Liver (tissue), 9 donors: ENCODE results near the gene ATRX. TPM values are rescaled to one million over a fixed set of nuclear protein-coding genes. Genes with fewer than 3 reads are reported as not detected.

Source experiments
- DNase-seq: peaks from one replicate; pipeline ENCODE4 v3.0.0-alpha.2; 2017; ENCODE audit warnings: low spot score
- H3K27ac ChIP-seq, 2 donors: one replicate each; pipeline ENCODE4 v1.7.0; 2013; ENCODE audit warnings: inconsistent platforms in 2 of 2, low read length in 2 of 2, control low read depth in 1 of 2, low read depth in 1 of 2, mild to moderate bottlenecking in 1 of 2
- H3K27me3 ChIP-seq, 4 donors: one replicate each; pipeline versions ENCODE4 v1.6.1 to v1.7.0; 2013; ENCODE audit warnings: low read length in 3 of 4, inconsistent platforms in 1 of 4, mild to moderate bottlenecking in 1 of 4, moderate library complexity in 1 of 4; ENCODE audit not compliant: control insufficient read depth in 4 of 4, insufficient read depth in 4 of 4
- H3K36me3 ChIP-seq, 4 donors: one replicate each; pipeline versions ENCODE4 v1.6.1 to v1.7.0; 2013; ENCODE audit warnings: low read length in 3 of 4, mild to moderate bottlenecking in 3 of 4, low read depth in 1 of 4, moderate library complexity in 1 of 4; ENCODE audit not compliant: control insufficient read depth in 4 of 4, insufficient read depth in 3 of 4
- H3K4me1 ChIP-seq, 4 donors: one replicate each; pipeline versions ENCODE4 v1.6.1 to v1.7.0; 2013; ENCODE audit warnings: low read length in 3 of 4, mild to moderate bottlenecking in 3 of 4, moderate library complexity in 1 of 4; ENCODE audit not compliant: control insufficient read depth in 4 of 4, insufficient read depth in 4 of 4
- H3K4me3 ChIP-seq, 3 donors: one replicate each; pipeline versions ENCODE4 v1.6.1 to v1.7.0; 2013; ENCODE audit warnings: low read length in 3 of 3, control low read depth in 1 of 3, low read depth in 1 of 3, mild to moderate bottlenecking in 1 of 3
- H3K9ac ChIP-seq, 2 donors: one replicate each; pipeline ENCODE4 v1.7.0; 2013; ENCODE audit warnings: low read length in 2 of 2, mild to moderate bottlenecking in 2 of 2, moderate library complexity in 2 of 2, control low read depth in 1 of 2, low read depth in 1 of 2
- H3K9me3 ChIP-seq, 4 donors: one replicate each; pipeline versions ENCODE4 v1.6.1 to v1.7.0; 2013; ENCODE audit warnings: low read length in 3 of 4; ENCODE audit not compliant: control insufficient read depth in 4 of 4
- ATF3 ChIP-seq: IDR thresholded peaks from 2 replicates; pipeline ENCODE4 v1.6.1; 2016; ENCODE audit warnings: antibody characterized with exemption
- EGR1 ChIP-seq, 2 donors: IDR thresholded peaks; 2 replicates each; pipeline ENCODE4 v1.6.1; 2016 to 2018; ENCODE audit warnings: antibody characterized with exemption in 2 of 2, low read depth in 2 of 2
- FOXA1 ChIP-seq: IDR thresholded peaks from 2 replicates; pipeline ENCODE4 v1.6.1; 2016; ENCODE audit warnings: antibody characterized with exemption
- FOXA2 ChIP-seq: IDR thresholded peaks from 2 replicates; pipeline ENCODE4 v1.6.1; 2016; ENCODE audit warnings: antibody characterized with exemption
- GABPA ChIP-seq, 2 donors: IDR thresholded peaks in 1 of 2; conservative IDR thresholded peaks in 1 of 2; 2 replicates each; pipeline ENCODE4 v1.6.1; 2016; ENCODE audit warnings: antibody characterized with exemption in 2 of 2, mild to moderate bottlenecking in 1 of 2, moderate library complexity in 1 of 2
- HNF4A ChIP-seq, 2 donors: conservative IDR thresholded peaks; 2 replicates each; pipeline ENCODE4 v1.6.1; 2016; ENCODE audit warnings: antibody characterized with exemption in 2 of 2, mild to moderate bottlenecking in 2 of 2
- HNF4G ChIP-seq: IDR thresholded peaks from 2 replicates; pipeline ENCODE4 v1.6.1; 2016; ENCODE audit warnings: antibody characterized with exemption
- JUND ChIP-seq, 2 donors: IDR thresholded peaks; 2 replicates each; pipeline ENCODE4 v1.6.1; 2016; ENCODE audit warnings: antibody characterized with exemption in 2 of 2
- MAX ChIP-seq: IDR thresholded peaks from 2 replicates; pipeline ENCODE4 v1.6.1; 2016; ENCODE audit warnings: antibody characterized with exemption
- NR2F2 ChIP-seq: IDR thresholded peaks from 2 replicates; pipeline ENCODE4 v1.6.1; 2016; ENCODE audit warnings: antibody characterized with exemption
- RAD21 ChIP-seq, 2 donors: IDR thresholded peaks; 2 replicates each; pipeline ENCODE4 v1.6.1; 2016; ENCODE audit warnings: antibody characterized with exemption in 2 of 2, mild to moderate bottlenecking in 2 of 2
- RXRA ChIP-seq, 2 donors: IDR thresholded peaks; 2 replicates each; pipeline ENCODE4 v1.6.1; 2017 to 2018; ENCODE audit warnings: antibody characterized with exemption in 2 of 2, mild to moderate bottlenecking in 1 of 2
- SP1 ChIP-seq: IDR thresholded peaks from 2 replicates; pipeline ENCODE4 v1.6.1; 2018; ENCODE audit warnings: antibody characterized with exemption, mild to moderate bottlenecking
- TAF1 ChIP-seq: conservative IDR thresholded peaks from 2 replicates; pipeline ENCODE4 v1.6.1; 2016; ENCODE audit warnings: antibody characterized with exemption, mild to moderate bottlenecking
- YY1 ChIP-seq: IDR thresholded peaks from 2 replicates; pipeline ENCODE4 v1.6.1; 2016; ENCODE audit warnings: antibody characterized with exemption, mild to moderate bottlenecking
- WGBS: extraction: QIAGEN DNeasy Blood & Tissue Kit; methylation state at CpG from one replicate; pipeline ENCODE4 v1.1.7; 2013; 5-methylcytosine and 5-hydroxymethylcytosine counted together
- polyA plus RNA-seq, 2 donors: library from polyadenylated mRNA; stranded (reverse) in 1 of 2; unstranded in 1 of 2; fragments of 200-250 nt in 1 of 2; fragments of >200 nt in 1 of 2; fragmentation: Nextera tagmentation in 1 of 2; extraction: Ambion mirVana in 1 of 2; gene quantifications; one replicate each; pipeline versions ENCODE4 v1.2.1 to v1.2.3, GENCODE V29; 2013 to 2015
- total RNA-seq, 2 donors: library from RNA; depleted of rRNA; stranded (reverse); fragments of >200 nt; gene quantifications; one replicate each; pipeline ENCODE4 v1.2.3, GENCODE V29; 2014
- TF ChIP-seq, protein P1 (sequence below): fragments of 150-350 bp; IDR thresholded peaks from 2 replicates; pipeline ENCODE4 v1.5.1; 2017; ENCODE audit warnings: improper control_type of control experiment, low read depth, low read length; ENCODE audit not compliant: missing input control
- TF ChIP-seq, protein P2 (sequence below): IDR thresholded peaks from 2 replicates; pipeline ENCODE4 v1.6.1; 2016; ENCODE audit warnings: antibody characterized with exemption
- TF ChIP-seq, protein P3 (sequence below): IDR thresholded peaks from 2 replicates; pipeline ENCODE4 v1.6.1; 2016; ENCODE audit warnings: antibody characterized with exemption, mild to moderate bottlenecking
- donor health status: healthy.
- donor health status: healthy.
- donor health status: healthy.
- donor health status: healthy.
- donor health status: healthy.

The ATRX gene
- total and polyA plus RNA-seq, 4 donors = 4.6 to 38.5 (median 32.0) TPM

GRCh38 chrX:77595848-77596247 is 190.2 kb downstream of the ATRX start:
- TF ChIP-seq FOXA2 = no peak
- no peak for TF ChIP-seq HNF4G
- TF ChIP-seq ATF3 = no peak
- TF ChIP-seq, protein P1, sequence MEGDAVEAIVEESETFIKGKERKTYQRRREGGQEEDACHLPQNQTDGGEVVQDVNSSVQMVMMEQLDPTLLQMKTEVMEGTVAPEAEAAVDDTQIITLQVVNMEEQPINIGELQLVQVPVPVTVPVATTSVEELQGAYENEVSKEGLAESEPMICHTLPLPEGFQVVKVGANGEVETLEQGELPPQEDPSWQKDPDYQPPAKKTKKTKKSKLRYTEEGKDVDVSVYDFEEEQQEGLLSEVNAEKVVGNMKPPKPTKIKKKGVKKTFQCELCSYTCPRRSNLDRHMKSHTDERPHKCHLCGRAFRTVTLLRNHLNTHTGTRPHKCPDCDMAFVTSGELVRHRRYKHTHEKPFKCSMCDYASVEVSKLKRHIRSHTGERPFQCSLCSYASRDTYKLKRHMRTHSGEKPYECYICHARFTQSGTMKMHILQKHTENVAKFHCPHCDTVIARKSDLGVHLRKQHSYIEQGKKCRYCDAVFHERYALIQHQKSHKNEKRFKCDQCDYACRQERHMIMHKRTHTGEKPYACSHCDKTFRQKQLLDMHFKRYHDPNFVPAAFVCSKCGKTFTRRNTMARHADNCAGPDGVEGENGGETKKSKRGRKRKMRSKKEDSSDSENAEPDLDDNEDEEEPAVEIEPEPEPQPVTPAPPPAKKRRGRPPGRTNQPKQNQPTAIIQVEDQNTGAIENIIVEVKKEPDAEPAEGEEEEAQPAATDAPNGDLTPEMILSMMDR = no peak
- no peak for TF ChIP-seq TAF1
- TF ChIP-seq, protein P2, sequence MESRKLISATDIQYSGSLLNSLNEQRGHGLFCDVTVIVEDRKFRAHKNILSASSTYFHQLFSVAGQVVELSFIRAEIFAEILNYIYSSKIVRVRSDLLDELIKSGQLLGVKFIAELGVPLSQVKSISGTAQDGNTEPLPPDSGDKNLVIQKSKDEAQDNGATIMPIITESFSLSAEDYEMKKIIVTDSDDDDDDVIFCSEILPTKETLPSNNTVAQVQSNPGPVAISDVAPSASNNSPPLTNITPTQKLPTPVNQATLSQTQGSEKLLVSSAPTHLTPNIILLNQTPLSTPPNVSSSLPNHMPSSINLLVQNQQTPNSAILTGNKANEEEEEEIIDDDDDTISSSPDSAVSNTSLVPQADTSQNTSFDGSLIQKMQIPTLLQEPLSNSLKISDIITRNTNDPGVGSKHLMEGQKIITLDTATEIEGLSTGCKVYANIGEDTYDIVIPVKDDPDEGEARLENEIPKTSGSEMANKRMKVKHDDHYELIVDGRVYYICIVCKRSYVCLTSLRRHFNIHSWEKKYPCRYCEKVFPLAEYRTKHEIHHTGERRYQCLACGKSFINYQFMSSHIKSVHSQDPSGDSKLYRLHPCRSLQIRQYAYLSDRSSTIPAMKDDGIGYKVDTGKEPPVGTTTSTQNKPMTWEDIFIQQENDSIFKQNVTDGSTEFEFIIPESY = no peak
- TF ChIP-seq FOXA1 = no peak
- TF ChIP-seq, protein P3, sequence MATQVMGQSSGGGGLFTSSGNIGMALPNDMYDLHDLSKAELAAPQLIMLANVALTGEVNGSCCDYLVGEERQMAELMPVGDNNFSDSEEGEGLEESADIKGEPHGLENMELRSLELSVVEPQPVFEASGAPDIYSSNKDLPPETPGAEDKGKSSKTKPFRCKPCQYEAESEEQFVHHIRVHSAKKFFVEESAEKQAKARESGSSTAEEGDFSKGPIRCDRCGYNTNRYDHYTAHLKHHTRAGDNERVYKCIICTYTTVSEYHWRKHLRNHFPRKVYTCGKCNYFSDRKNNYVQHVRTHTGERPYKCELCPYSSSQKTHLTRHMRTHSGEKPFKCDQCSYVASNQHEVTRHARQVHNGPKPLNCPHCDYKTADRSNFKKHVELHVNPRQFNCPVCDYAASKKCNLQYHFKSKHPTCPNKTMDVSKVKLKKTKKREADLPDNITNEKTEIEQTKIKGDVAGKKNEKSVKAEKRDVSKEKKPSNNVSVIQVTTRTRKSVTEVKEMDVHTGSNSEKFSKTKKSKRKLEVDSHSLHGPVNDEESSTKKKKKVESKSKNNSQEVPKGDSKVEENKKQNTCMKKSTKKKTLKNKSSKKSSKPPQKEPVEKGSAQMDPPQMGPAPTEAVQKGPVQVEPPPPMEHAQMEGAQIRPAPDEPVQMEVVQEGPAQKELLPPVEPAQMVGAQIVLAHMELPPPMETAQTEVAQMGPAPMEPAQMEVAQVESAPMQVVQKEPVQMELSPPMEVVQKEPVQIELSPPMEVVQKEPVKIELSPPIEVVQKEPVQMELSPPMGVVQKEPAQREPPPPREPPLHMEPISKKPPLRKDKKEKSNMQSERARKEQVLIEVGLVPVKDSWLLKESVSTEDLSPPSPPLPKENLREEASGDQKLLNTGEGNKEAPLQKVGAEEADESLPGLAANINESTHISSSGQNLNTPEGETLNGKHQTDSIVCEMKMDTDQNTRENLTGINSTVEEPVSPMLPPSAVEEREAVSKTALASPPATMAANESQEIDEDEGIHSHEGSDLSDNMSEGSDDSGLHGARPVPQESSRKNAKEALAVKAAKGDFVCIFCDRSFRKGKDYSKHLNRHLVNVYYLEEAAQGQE = no peak
- TF ChIP-seq GABPA (IDR thresholded peaks at IDR 0.05 in 1 of 2, conservative IDR thresholded peaks at IDR 0.05 in 1 of 2) = no peak
- TF ChIP-seq RAD21 (IDR thresholded peaks at IDR 0.05) = no peak
- Histone ChIP-seq H3K27me3 (no peaks in the 10 kb centered on the region), H3K4me1 (no peaks in the 10 kb centered on the region), H3K9ac (no peak overlapping the region), H3K27ac (no peak overlapping the region), H3K36me3 (peaks cover 0 to 4% (median 0%) of the 10 kb centered on the region in 4 donors), H3K4me3 (no peak overlapping the region), H3K9me3 (no peaks in the 10 kb centered on the region)
- 96% methylated on average over 4 of the region's 4 CpGs for WGBS
- no peak for DNase-seq

- no peak for DNase-seq
- Histone ChIP-seq H3K27ac (no peak overlapping the region), H3K27me3 (no peaks in the 10 kb centered on the region), H3K36me3 (peaks cover 0 to 4% (median 2%) of the 10 kb centered on the region in 4 donors), H3K4me1 (no peaks in the 10 kb centered on the region), H3K9me3 (no peaks in the 10 kb centered on the region), H3K9ac (no peak overlapping the region), H3K4me3 (no peak overlapping the region)
- TF ChIP-seq, protein P2 = no peak
- TF ChIP-seq FOXA1 = no peak
- TF ChIP-seq RAD21 (IDR thresholded peaks at IDR 0.05) = no peak
- TF ChIP-seq HNF4A (conservative IDR thresholded peaks at IDR 0.05) = no peak
- no peak for TF ChIP-seq RXRA (IDR thresholded peaks at IDR 0.05)
- no peak for TF ChIP-seq FOXA2
- no peak for TF ChIP-seq YY1
- TF ChIP-seq EGR1 (IDR thresholded peaks at IDR 0.05; ENCODE audit: low read depth in 2 of 2) = no peak
- no peak for TF ChIP-seq ATF3
- no peak for TF ChIP-seq SP1
- no peak for TF ChIP-seq HNF4G
- no peak for TF ChIP-seq JUND (IDR thresholded peaks at IDR 0.05)
- no peak for TF ChIP-seq NR2F2
- TF ChIP-seq, protein P3 = no peak
- no peak for TF ChIP-seq GABPA (IDR thresholded peaks at IDR 0.05 in 1 of 2, conservative IDR thresholded peaks at IDR 0.05 in 1 of 2)
- TF ChIP-seq MAX = no peak
- WGBS = 97% methylated on average over 3 of the region's 3 CpGs
These were observed 213.7 kb downstream of the ATRX start for GRCh38 chrX:77572322-77572721.
